OCI-LY1 (cell line): ENCODE data around the gene PDE11A.
A peak's percentile ranks its signal among the peaks of the same experiment; 100 is the strongest.

Experiments
- H2AFZ ChIP-seq: fragments of 200-600 bp; sonication (generic), shearing (Covaris generic); 2 replicates; pipeline ENCODE4 v1.6.0; 2014; ENCODE audit warnings: antibody characterized with exemption, mild to moderate bottlenecking, low read length
- H3F3A ChIP-seq: fragments of 200-600 bp; sonication (generic), shearing (Covaris generic); 2 replicates; pipeline ENCODE4 v1.6.0; 2014; ENCODE audit warnings: mild to moderate bottlenecking, antibody characterized with exemption, low read length, moderate library complexity; ENCODE audit not compliant: insufficient read depth
- H3K27ac ChIP-seq: fragments of 200-600 bp; sonication (generic); 2 replicates; pipeline ENCODE4 v1.5.1; 2014; ENCODE audit warnings: low read length, mixed run types, mild to moderate bottlenecking, low read depth; ENCODE audit not compliant: poor library complexity, severe bottlenecking
- H3K27me3 ChIP-seq: fragments of 200-600 bp; sonication (generic); 2 replicates; pipeline ENCODE4 v1.6.0; 2014; ENCODE audit warnings: antibody characterized with exemption, mild to moderate bottlenecking, low read length, moderate library complexity; ENCODE audit not compliant: insufficient read depth
- H3K36me3 ChIP-seq: fragments of 200-600 bp; sonication (generic); 2 replicates; pipeline ENCODE4 v1.6.1; 2014; ENCODE audit warnings: mild to moderate bottlenecking, antibody characterized with exemption, low read length, moderate library complexity, mixed read lengths; ENCODE audit not compliant: insufficient read depth
- H3K4me1 ChIP-seq: fragments of 200-600 bp; sonication (generic); 2 replicates; pipeline ENCODE4 v1.5.1; 2014; ENCODE audit warnings: mild to moderate bottlenecking, low read length, moderate library complexity; ENCODE audit not compliant: insufficient read depth, severe bottlenecking
- H3K4me2 ChIP-seq: fragments of 200-600 bp; sonication (generic), shearing (Covaris generic); 2 replicates; pipeline ENCODE4 v1.6.1; 2014; ENCODE audit warnings: low read length
- H3K4me3 ChIP-seq: fragments of 200-600 bp; sonication (generic); 2 replicates; pipeline ENCODE4 v1.5.1; 2014; ENCODE audit warnings: low read length, low read depth, mild to moderate bottlenecking, mixed read lengths; ENCODE audit not compliant: poor library complexity, severe bottlenecking
- H3K79me2 ChIP-seq: fragments of 200-600 bp; shearing (Covaris generic); 2 replicates; pipeline ENCODE4 v1.6.1; 2016; ENCODE audit warnings: mixed run types, low read length, mixed read lengths; ENCODE audit not compliant: insufficient read depth
- H3K9ac ChIP-seq: fragments of 200-600 bp; sonication (generic), shearing (Covaris generic); 2 replicates; pipeline ENCODE4 v1.6.1; 2014; ENCODE audit warnings: mild to moderate bottlenecking, low read length, mixed read lengths
- H3K9me2 ChIP-seq: fragments of 200-600 bp; sonication (generic), shearing (Covaris generic); 2 replicates; pipeline ENCODE4 v1.6.1; 2014; ENCODE audit warnings: low read depth, mild to moderate bottlenecking, low read length, mixed read lengths
- H3K9me3 ChIP-seq: fragments of 200-600 bp; shearing (Covaris generic); 2 replicates; pipeline ENCODE4 v1.6.1; 2014; ENCODE audit warnings: low read length, mixed read lengths
- H4K20me1 ChIP-seq: fragments of 200-600 bp; sonication (generic), shearing (Covaris generic); 2 replicates; pipeline ENCODE4 v1.6.0; 2016; ENCODE audit warnings: mild to moderate bottlenecking, low read length; ENCODE audit not compliant: insufficient read depth
- CTCF ChIP-seq: fragments of 200-600 bp; sonication (generic), shearing (Covaris generic); IDR thresholded peaks from 2 replicates; pipeline ENCODE4 v1.5.1; 2017; ENCODE audit warnings: mild to moderate bottlenecking, antibody characterized with exemption, low read length, moderate library complexity, mixed read lengths
- EZH2 ChIP-seq: fragments of 200-600 bp; sonication (generic), shearing (Covaris generic); IDR thresholded peaks from 2 replicates; pipeline ENCODE4 v1.8.0; 2017; ENCODE audit warnings: borderline replicate concordance, mixed run types, mild to moderate bottlenecking, antibody characterized with exemption, low read length, moderate library complexity, mixed read lengths

The PDE11A gene

GRCh38 chr2:177726931-177727348 is 345.6 kb downstream of the PDE11A start:
- Histone ChIP-seq H3K4me3 (no peak overlapping the region), H3K79me2 (no peaks in the 10 kb centered on the region), H3K4me1 (no peaks in the 10 kb centered on the region), H3K4me2 (no peak overlapping the region), H3K9me3 (no peaks in the 10 kb centered on the region), H3K27me3 (no peaks in the 10 kb centered on the region), H3K36me3 (no peaks in the 10 kb centered on the region), H3K9ac (no peak overlapping the region), H3F3A (no peaks in the 10 kb centered on the region), H4K20me1 (no peaks in the 10 kb centered on the region), H3K9me2 (no peaks in the 10 kb centered on the region), H2AFZ (no peak overlapping the region), H3K27ac (no peak overlapping the region)
- no peak for TF ChIP-seq EZH2
- no peak for TF ChIP-seq CTCF

- Histone ChIP-seq H3K9me3 (no peaks in the 10 kb centered on the region), H3K4me1 (no peaks in the 10 kb centered on the region), H3K4me2 (no peak overlapping the region)
Observed at GRCh38 chr2:177724398-177725287, 347.9 kb downstream of the PDE11A start.

GRCh38 chr2:177723235-177723634 is 349.3 kb downstream of the PDE11A start:
- Histone ChIP-seq H3K4me3 (no peak overlapping the region), H2AFZ (no peak overlapping the region), H3K4me2 (no peak overlapping the region), H3K79me2 (no peaks in the 10 kb centered on the region), H3K4me1 (no peaks in the 10 kb centered on the region), H3K27me3 (no peaks in the 10 kb centered on the region), H3K9me3 (no peaks in the 10 kb centered on the region), H3K9ac (no peak overlapping the region), H3K36me3 (no peaks in the 10 kb centered on the region), H3F3A (no peaks in the 10 kb centered on the region), H4K20me1 (no peaks in the 10 kb centered on the region), H3K9me2 (no peaks in the 10 kb centered on the region), H3K27ac (no peak overlapping the region)
- TF ChIP-seq CTCF, result no peak
- TF ChIP-seq EZH2, result no peak

More at GRCh38 chr2:177724398-177725287, 347.9 kb downstream of the PDE11A start:
- Histone ChIP-seq H4K20me1 (no peaks in the 10 kb centered on the region), H3K36me3 (no peaks in the 10 kb centered on the region), H3K9me2 (no peaks in the 10 kb centered on the region), H3K27ac (no peak overlapping the region), H3F3A (no peaks in the 10 kb centered on the region), H3K27me3 (no peaks in the 10 kb centered on the region), H3K79me2 (no peaks in the 10 kb centered on the region), H2AFZ (no peak overlapping the region), H3K9ac (no peak overlapping the region), H3K4me3 (no peak overlapping the region)
- TF ChIP-seq EZH2 (no peak), CTCF (peak; percentile 97)
